Spleen (tissue), 11 donors: ENCODE data around the gene ELOF1. TPM values are rescaled to one million over a fixed set of nuclear protein-coding genes. Genes with fewer than 3 reads are reported as not detected.

ENCODE experiments used
- DNase-seq: peaks from one replicate; pipeline ENCODE4 v3.0.0-alpha.2; 2020
- H3K27ac ChIP-seq, 8 donors: fragments of 200-600 bp; sonication (generic) in 7 of 8; 1 replicate in 4 of 8; 2 replicates in 4 of 8; pipeline versions ENCODE4 v1.5.0 to v1.8.0; 2016 to 2021; ENCODE audit warnings: inconsistent platforms in 4 of 8, mild to moderate bottlenecking in 4 of 8, moderate library complexity in 1 of 8
- H3K27me3 ChIP-seq, 7 donors: fragments of 200-600 bp; sonication (generic) in 6 of 7; replicated peaks in 1 of 7; 1 replicate in 4 of 7; 2 replicates in 3 of 7; pipeline versions ENCODE4 v1.5.0 to v1.8.0; 2016 to 2021; ENCODE audit warnings: inconsistent platforms in 3 of 7, mild to moderate bottlenecking in 1 of 7
- H3K36me3 ChIP-seq, 6 donors: fragments of 200-600 bp; sonication (generic) in 5 of 6; 1 replicate in 4 of 6; 2 replicates in 2 of 6; pipeline versions ENCODE4 v1.5.0 to v1.8.0; 2016 to 2021; ENCODE audit warnings: inconsistent platforms in 2 of 6
- H3K4me1 ChIP-seq, 6 donors: fragments of 200-600 bp; sonication (generic) in 5 of 6; 1 replicate in 3 of 6; 2 replicates in 3 of 6; pipeline versions ENCODE4 v1.5.0 to v1.8.0; 2016 to 2021; ENCODE audit warnings: inconsistent platforms in 3 of 6
- H3K4me3 ChIP-seq, 8 donors: fragments of 200-600 bp; sonication (generic) in 7 of 8; 1 replicate in 4 of 8; 2 replicates in 4 of 8; pipeline versions ENCODE4 v1.5.0 to v1.8.0; 2016 to 2021; ENCODE audit warnings: inconsistent platforms in 4 of 8, mild to moderate bottlenecking in 4 of 8, moderate library complexity in 2 of 8
- H3K9me3 ChIP-seq, 8 donors: fragments of 200-600 bp; sonication (generic) in 7 of 8; 1 replicate in 4 of 8; 2 replicates in 4 of 8; pipeline versions ENCODE4 v1.5.0 to v1.8.0; 2016 to 2021; ENCODE audit warnings: inconsistent platforms in 4 of 8
- CTCF ChIP-seq, 11 experiments: fragments of 200-600 bp in 7 of 11; fragments of 450-650 bp in 4 of 11; sonication (generic) in 4 of 11; IDR thresholded peaks in 8 of 11; conservative IDR thresholded peaks in 3 of 11; 1 replicate in 7 of 11; 2 replicates in 4 of 11; pipeline versions ENCODE4 v1.4.0 to v1.8.0; 2016 to 2021; ENCODE audit warnings: antibody characterized with exemption in 11 of 11, inconsistent platforms in 4 of 11, mild to moderate bottlenecking in 1 of 11
- POLR2A ChIP-seq, 3 donors: fragments of 450-650 bp; IDR thresholded peaks; one replicate each; pipeline ENCODE4 v1.5.1; 2017; ENCODE audit warnings: antibody characterized with exemption in 3 of 3, mild to moderate bottlenecking in 1 of 3
- POLR2AphosphoS5 ChIP-seq, 3 donors: sonication (generic); formaldehyde crosslinking; IDR thresholded peaks; one replicate each; pipeline ENCODE4 v1.5.1; 2017; ENCODE audit warnings: antibody characterized with exemption in 3 of 3
- WGBS, 5 donors: extraction: QIAGEN DNeasy Blood & Tissue Kit in 3 of 5; methylation state at CpG; one replicate each; pipeline versions ENCODE4 v1.1.5 to v1.1.7; 2013 to 2018; 5-methylcytosine and 5-hydroxymethylcytosine counted together
- intact Hi-C: fragments of 100-400 bp; cut with DNase I; formaldehyde crosslinking; loops from one replicate; pipeline ENCODE4 v1.15.0; 2023; ENCODE audit warnings: low total_unique reads
- polyA plus RNA-seq, 3 donors: library from polyadenylated mRNA; stranded (reverse); fragments of 200-250 nt; gene quantifications; one replicate each; pipeline ENCODE4 v1.2.1, GENCODE V29; 2013
- total RNA-seq, 7 donors: library from RNA; depleted of rRNA in 3 of 7; stranded (reverse); fragments of >200 nt in 3 of 7; fragmentation: NEBNext Ultra II Directional in 4 of 7; extraction: Animal tissue kit (Norgen Biotek cat#: 25700) in 4 of 7; gene quantifications; one replicate each; pipeline versions ENCODE4 v1.1.0 to v1.2.1, GENCODE V29; 2016 to 2021
- donor health status: healthy with polysubstance abuse.
- donor health status: DM: no; HTN: no; CAD: no; lungs with moderate emphysema.
- donor health status: DM: no; HTN: no; CAD: no.
- donor health status: Bipolar disorder and iron deficiency.
- donor health status: healthy.
- donor health status: DM: no; HTN: no; CAD: no.
- donor health status: DM: yes; HTN: yes; CAD: no.

The ELOF1 gene
- total and polyA plus RNA-seq, 10 donors = 21.8 to 77.1 (median 37.0) TPM

GRCh38 chr19:11580116-11580515 lies 21.1 kb upstream of the ELOF1 start:
- DNase-seq = no peak
- peaks cover 37 to 98% (median 77%) of the 10 kb centered on the region in 6 donors for H3K4me1 ChIP-seq
- no peaks in the 10 kb centered on the region for H3K9me3 ChIP-seq
- TF ChIP-seq POLR2AphosphoS5 (IDR thresholded peaks at IDR 0.05) (no peak), POLR2A (IDR thresholded peaks at IDR 0.05) (no peak), CTCF (IDR thresholded peaks at IDR 0.05 in 8 of 11, conservative IDR thresholded peaks at IDR 0.05 in 3 of 11) (no peak)
- H3K27me3 ChIP-seq = peaks cover 0 to 11% (median 0%) of the 10 kb centered on the region in 7 donors
- intact Hi-C loops = no loop called here
- WGBS, 5 donors = 41 to 54% (median 47%) methylated on average over 4 of the region's 4 CpGs
- H3K4me3 ChIP-seq = no peak overlapping the region
- peaks cover 0 to 20% (median 3%) of the 10 kb centered on the region in 6 donors for H3K36me3 ChIP-seq
- peak overlapping the region in 6 of 8 donors; percentile 77 to 88 (median 84) for H3K27ac ChIP-seq

GRCh38 chr19:11578258-11579142 lies 19.5 kb upstream of the ELOF1 start:
- TF ChIP-seq CTCF (IDR thresholded peaks at IDR 0.05 in 8 of 11, conservative IDR thresholded peaks at IDR 0.05 in 3 of 11) (no peak), POLR2AphosphoS5 (IDR thresholded peaks at IDR 0.05) (peak; percentile 54 to 76 (median 69)), POLR2A (IDR thresholded peaks at IDR 0.05) (no peak)
- H3K27ac ChIP-seq = peak overlapping the region; percentile 73 to 88 (median 82)
- intact Hi-C loops = no loop called here
- H3K4me3 ChIP-seq = peak overlapping the region; percentile 38 to 78 (median 50)
- no peaks in the 10 kb centered on the region for H3K9me3 ChIP-seq
- peak; percentile 89 for DNase-seq
- peaks cover 0 to 25% (median 3%) of the 10 kb centered on the region in 6 donors for H3K36me3 ChIP-seq
- peaks cover 0 to 11% (median 0%) of the 10 kb centered on the region in 7 donors for H3K27me3 ChIP-seq
- 5 to 17% (median 8%) methylated on average over 10 to 62 of the region's 62 CpGs for WGBS, 5 donors
- H3K4me1 ChIP-seq = peaks cover 33 to 100% (median 84%) of the 10 kb centered on the region in 6 donors

- Histone ChIP-seq H3K36me3 (peaks cover 0 to 25% (median 3%) of the 10 kb centered on the region in 6 donors), H3K27me3 (peaks cover 0 to 11% (median 0%) of the 10 kb centered on the region in 7 donors), H3K27ac (peak within 1 kb of the TSS; percentile 73 to 88 (median 82)), H3K4me3 (peak within 1 kb of the TSS; percentile 38 to 78 (median 50)), H3K4me1 (peaks cover 33 to 96% (median 75%) of the 10 kb centered on the region in 6 donors), H3K9me3 (no peaks in the 10 kb centered on the region)
- WGBS, 5 donors = 52 to 67% (median 61%) methylated on average over 13 to 18 of the region's 18 CpGs
- intact Hi-C loops = no loop called here
- DNase-seq = peak; percentile 80
- TF ChIP-seq POLR2A (IDR thresholded peaks at IDR 0.05) = no peak
- TF ChIP-seq POLR2AphosphoS5 (IDR thresholded peaks at IDR 0.05) = no peak
- no peak for TF ChIP-seq CTCF (IDR thresholded peaks at IDR 0.05 in 8 of 11, conservative IDR thresholded peaks at IDR 0.05 in 3 of 11)
Observed at GRCh38 chr19:11577451-11578257, 18.6 kb upstream of the ELOF1 start, which contains the start of gene ACP5. Gene ACP5, minus strand, starts transcription at chr19:11577645. Its CDS starts 328 bp downstream, at chr19:11577317.
